Dendritic cell treated with granulocyte-macrophage colony-stimulating factor and Interleukin-4, amounts not matched to agents 40 ng/mL and 50 ng/mL, for 4 days (primary cell): ENCODE data around the gene COL1A1.

ENCODE experiments used
- H3K27ac Mint-ChIP-seq: one replicate; pipeline ENCODE4 v1.8.0; 2022; ENCODE audit warnings: mild to moderate bottlenecking, mixed read lengths
- H3K27me3 Mint-ChIP-seq: one replicate; pipeline ENCODE4 v1.8.0; 2022; ENCODE audit warnings: mild to moderate bottlenecking, mixed read lengths
- H3K36me3 Mint-ChIP-seq: one replicate; pipeline ENCODE4 v1.8.0; 2022; ENCODE audit warnings: low read depth, mixed read lengths
- H3K4me1 Mint-ChIP-seq: one replicate; pipeline ENCODE4 v1.8.0; 2022; ENCODE audit warnings: low read depth, mixed read lengths
- H3K4me3 Mint-ChIP-seq: one replicate; pipeline ENCODE4 v1.8.0; 2022; ENCODE audit warnings: mild to moderate bottlenecking, moderate library complexity, mixed read lengths
- H3K9me3 Mint-ChIP-seq: one replicate; pipeline ENCODE4 v1.8.0; 2022; ENCODE audit warnings: mixed read lengths
- intact Hi-C: fragments of 100-400 bp; cut with micrococcal nuclease; formaldehyde crosslinking; loops from one replicate; pipeline ENCODE4 v1.15.0; 2022

COL1A1 gene

DNA sequence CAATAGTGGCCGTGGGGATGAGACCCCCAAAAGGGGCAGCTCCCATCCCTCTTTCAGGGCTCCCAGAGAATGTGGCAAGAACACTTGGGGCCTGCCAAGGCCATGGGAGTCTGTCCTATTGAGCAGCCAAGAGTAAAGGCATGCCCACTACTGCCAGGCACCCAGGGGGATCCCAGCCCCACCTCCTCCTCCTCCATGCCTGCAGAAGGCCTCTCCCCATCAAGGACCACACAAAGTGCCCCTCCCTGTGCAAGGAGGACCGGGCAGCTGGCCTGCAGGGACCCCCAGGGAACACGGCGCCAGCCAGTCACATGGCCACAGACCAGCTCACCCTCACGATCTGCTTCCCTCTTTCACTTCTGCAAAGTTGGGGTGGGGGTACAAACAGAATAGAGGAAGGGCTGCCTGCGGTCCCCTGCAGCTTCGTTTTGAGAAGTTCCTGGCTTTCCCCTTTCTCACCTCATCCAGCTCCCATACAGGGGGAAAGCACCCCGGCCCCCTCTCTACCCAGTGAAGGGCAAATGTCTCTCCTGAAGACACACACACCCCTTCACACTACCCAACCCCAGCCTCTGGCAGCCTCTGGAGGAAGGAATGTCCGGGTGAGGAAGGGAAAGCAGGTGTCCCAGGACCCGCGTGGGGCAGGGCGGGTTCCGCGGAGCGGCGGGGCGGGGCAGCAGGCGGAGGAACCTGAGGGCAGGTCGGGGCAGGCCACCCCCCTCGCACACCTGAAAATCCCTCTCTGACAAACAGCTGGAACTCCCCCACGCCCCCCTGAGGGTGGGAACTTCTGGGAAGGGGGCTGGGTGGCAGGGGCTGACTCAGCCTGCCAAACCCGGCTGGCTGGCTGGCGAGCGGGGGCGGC is 53.0 kb downstream of the COL1A1 start:
- Mint-ChIP-seq H3K36me3 (peaks cover 71% of the 10 kb centered on the region), H3K27me3 (no peaks in the 10 kb centered on the region), H3K4me1 (peaks cover 56% of the 10 kb centered on the region), H3K9me3 (no peaks in the 10 kb centered on the region), H3K4me3 (peak overlapping the region; percentile 89), H3K27ac (peak overlapping the region; percentile 80)
- intact Hi-C loops = loop anchor here (1.0 to 5.0 kb wide), 2 partner anchors 8 to 199 kb away; partner anchors contain the start of gene XYLT2

- Mint-ChIP-seq H3K27me3 (no peaks in the 10 kb centered on the region), H3K4me3 (peak overlapping the region; percentile 89), H3K27ac (peak overlapping the region; percentile 80), H3K4me1 (peaks cover 59% of the 10 kb centered on the region), H3K36me3 (peaks cover 78% of the 10 kb centered on the region), H3K9me3 (no peaks in the 10 kb centered on the region)
- intact Hi-C loops = loop anchor here (1.0 to 5.0 kb wide), 2 partner anchors 8 to 199 kb away; partner anchors contain the start of gene XYLT2
Measured at GRCh38 chr17:50147841-50148225, 53.6 kb downstream of the COL1A1 start.

- Mint-ChIP-seq H3K27ac (peak overlapping the region; percentile 80), H3K9me3 (no peaks in the 10 kb centered on the region), H3K36me3 (peaks cover 85% of the 10 kb centered on the region), H3K4me3 (peak overlapping the region; percentile 89), H3K27me3 (no peaks in the 10 kb centered on the region), H3K4me1 (peaks cover 59% of the 10 kb centered on the region)
- intact Hi-C loops = loop anchor here (5.0 kb wide), 1 partner anchor 200 kb away; the partner anchor contains the start of gene XYLT2
Measured at GRCh38 chr17:50146927-50147665, 54.3 kb downstream of the COL1A1 start.

DNA sequence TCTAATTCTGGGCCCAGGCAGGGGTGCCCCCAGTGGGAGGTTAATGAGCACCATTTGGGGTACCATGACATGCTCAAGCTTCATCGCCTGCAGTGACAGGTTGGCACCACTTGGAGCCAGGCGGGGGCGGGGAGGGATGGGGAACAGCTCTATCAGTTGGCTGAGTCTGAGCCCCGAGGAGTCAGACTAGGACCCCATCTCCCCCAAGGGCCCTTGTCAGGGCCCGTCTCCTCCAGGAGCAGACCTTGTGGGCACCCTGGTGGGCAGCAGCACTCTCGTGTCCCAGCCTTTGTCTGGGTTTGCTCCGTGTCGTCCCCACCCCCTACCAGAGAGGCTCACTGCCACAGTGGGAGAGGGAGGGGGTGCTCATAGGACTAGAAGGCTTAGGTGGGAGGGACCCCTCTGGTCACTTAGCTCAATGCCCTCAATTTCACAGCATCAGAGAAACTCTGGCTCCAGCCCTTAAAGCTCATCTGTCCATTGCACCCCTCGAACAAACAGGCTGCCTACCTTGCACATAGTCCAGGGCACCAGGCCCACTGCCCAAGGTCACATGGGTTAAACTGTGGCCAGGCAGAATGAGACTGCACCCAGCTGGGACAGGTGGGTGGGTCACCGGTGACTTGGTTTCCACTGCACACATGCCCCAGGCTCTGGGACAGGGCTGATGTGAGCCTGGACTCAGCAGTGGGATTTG is 55.1 kb downstream of the COL1A1 start:
- Mint-ChIP-seq H3K36me3 (peaks cover 92% of the 10 kb centered on the region), H3K9me3 (no peaks in the 10 kb centered on the region), H3K27me3 (no peaks in the 10 kb centered on the region), H3K4me3 (peak overlapping the region; percentile 89), H3K27ac (peak overlapping the region; percentile 80), H3K4me1 (peaks cover 62% of the 10 kb centered on the region)
- intact Hi-C loops = loop anchor here (5.0 kb wide), 1 partner anchor 201 kb away; the partner anchor contains the start of gene XYLT2

GRCh38 chr17:50145532-50146229 is 55.8 kb downstream of the COL1A1 start:
- Mint-ChIP-seq H3K27me3 (no peaks in the 10 kb centered on the region), H3K36me3 (peaks cover 97% of the 10 kb centered on the region), H3K27ac (peak overlapping the region; percentile 24), H3K4me3 (peak overlapping the region; percentile 89), H3K4me1 (peaks cover 69% of the 10 kb centered on the region), H3K9me3 (no peaks in the 10 kb centered on the region)
- intact Hi-C loops = loop anchor here (5.0 kb wide), 1 partner anchor 202 kb away; the partner anchor contains the start of gene XYLT2

- H3K27me3 Mint-ChIP-seq = no peaks in the 10 kb centered on the region
- intact Hi-C loops = loop anchor here (5.0 kb wide), 1 partner anchor 202 kb away; the partner anchor contains the start of gene XYLT2
- H3K4me3 Mint-ChIP-seq = peak overlapping the region; percentile 89
- peaks cover 5% of the 10 kb centered on the region for H3K9me3 Mint-ChIP-seq
- H3K4me1 Mint-ChIP-seq = peaks cover 76% of the 10 kb centered on the region
- peaks cover 100% of the 10 kb centered on the region for H3K36me3 Mint-ChIP-seq
- H3K27ac Mint-ChIP-seq = peak overlapping the region; percentile 55
Measured at GRCh38 chr17:50144845-50145531, 56.4 kb downstream of the COL1A1 start.

GRCh38 chr17:50144355-50144754 is 57.1 kb downstream of the COL1A1 start:
- H3K36me3 Mint-ChIP-seq = peaks cover 100% of the 10 kb centered on the region
- H3K4me1 Mint-ChIP-seq = peaks cover 83% of the 10 kb centered on the region
- peaks cover 7% of the 10 kb centered on the region for H3K9me3 Mint-ChIP-seq
- peak overlapping the region; percentile 55 for H3K27ac Mint-ChIP-seq
- H3K27me3 Mint-ChIP-seq = no peaks in the 10 kb centered on the region
- no peak overlapping the region for H3K4me3 Mint-ChIP-seq
- intact Hi-C loops = no loop called here

- Mint-ChIP-seq H3K9me3 (peaks cover 7% of the 10 kb centered on the region), H3K4me3 (no peak overlapping the region), H3K27me3 (no peaks in the 10 kb centered on the region), H3K27ac (no peak overlapping the region), H3K4me1 (peaks cover 86% of the 10 kb centered on the region), H3K36me3 (peaks cover 100% of the 10 kb centered on the region)
- intact Hi-C loops = no loop called here
Measured at GRCh38 chr17:50143461-50144176, 57.8 kb downstream of the COL1A1 start.

DNA sequence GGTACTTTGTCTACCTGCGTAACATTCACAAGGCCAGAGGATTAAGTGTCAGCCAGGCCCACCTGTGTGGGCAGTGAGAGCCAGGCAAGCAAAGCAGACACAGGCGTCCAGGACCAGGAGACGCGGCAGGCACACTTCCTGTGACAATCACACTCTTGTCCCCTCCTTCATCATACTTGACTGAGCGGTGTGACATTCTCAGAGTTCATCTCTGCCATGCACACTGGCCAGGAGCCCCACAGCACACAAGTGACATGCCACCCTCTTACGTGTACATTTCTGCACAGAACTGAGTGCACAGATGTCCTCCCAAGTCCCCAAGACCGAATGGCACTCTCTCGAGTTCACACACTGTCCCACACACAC is 59.7 kb downstream of the COL1A1 start:
- intact Hi-C loops = no loop called here
- no peak overlapping the region for H3K4me3 Mint-ChIP-seq
- H3K27me3 Mint-ChIP-seq = no peaks in the 10 kb centered on the region
- peak overlapping the region; percentile 8 for H3K27ac Mint-ChIP-seq
- H3K36me3 Mint-ChIP-seq = peaks cover 100% of the 10 kb centered on the region
- peaks cover 7% of the 10 kb centered on the region for H3K9me3 Mint-ChIP-seq
- peaks cover 91% of the 10 kb centered on the region for H3K4me1 Mint-ChIP-seq

GRCh38 chr17:50141026-50141744 is 60.2 kb downstream of the COL1A1 start:
- peak overlapping the region; percentile 48 for H3K27ac Mint-ChIP-seq
- no peaks in the 10 kb centered on the region for H3K27me3 Mint-ChIP-seq
- H3K4me1 Mint-ChIP-seq = peaks cover 91% of the 10 kb centered on the region
- H3K4me3 Mint-ChIP-seq = no peak overlapping the region
- intact Hi-C loops = no loop called here
- H3K9me3 Mint-ChIP-seq = peaks cover 7% of the 10 kb centered on the region
- peaks cover 100% of the 10 kb centered on the region for H3K36me3 Mint-ChIP-seq

DNA sequence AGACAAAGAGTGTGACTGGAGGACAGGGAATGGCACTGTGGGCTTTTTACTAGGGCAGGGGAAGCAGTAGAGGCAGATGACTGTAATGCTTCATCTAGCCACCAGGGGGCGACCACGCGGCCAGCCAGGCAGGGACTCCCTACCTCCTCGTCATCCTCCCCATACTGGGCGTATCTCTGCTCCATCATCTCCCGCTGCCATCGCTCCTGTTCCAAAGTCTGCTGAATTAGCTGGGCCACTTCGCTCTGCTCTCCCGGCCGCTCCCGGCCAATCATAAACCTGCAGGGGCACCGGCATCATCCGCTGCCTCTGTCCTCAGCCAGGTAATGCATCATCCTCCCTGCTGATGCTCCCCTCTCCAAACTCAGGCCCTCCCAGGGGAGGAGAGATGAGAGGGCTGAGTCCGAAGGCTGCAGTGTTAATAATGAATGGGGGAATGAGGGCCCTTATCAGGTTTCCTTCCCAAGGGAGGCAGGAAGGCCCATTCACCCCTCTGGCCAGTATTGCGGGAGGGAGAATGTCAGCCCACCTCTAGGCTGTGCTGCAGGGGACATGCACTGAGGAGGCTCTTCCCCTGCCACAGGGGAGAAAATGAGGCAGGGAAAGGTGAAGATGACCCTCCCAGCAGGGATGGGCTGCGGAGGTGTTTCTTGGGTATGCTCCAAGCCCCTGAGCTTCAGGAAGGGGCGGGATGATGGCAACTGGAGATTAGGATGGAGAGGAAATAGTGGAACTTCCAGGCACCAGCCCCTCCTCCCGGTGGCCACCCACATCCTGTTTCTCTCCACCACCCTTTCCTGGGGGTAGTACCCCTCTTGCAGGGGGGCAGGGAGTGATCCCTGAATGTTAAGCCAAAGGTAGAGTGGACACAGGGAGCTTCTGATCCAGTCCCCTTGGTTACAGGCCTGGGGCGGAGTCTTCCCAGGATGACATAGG is 61.2 kb downstream of the COL1A1 start:
- H3K27me3 Mint-ChIP-seq = no peaks in the 10 kb centered on the region
- peaks cover 81% of the 10 kb centered on the region for H3K4me1 Mint-ChIP-seq
- no peak overlapping the region for H3K4me3 Mint-ChIP-seq
- H3K36me3 Mint-ChIP-seq = peaks cover 100% of the 10 kb centered on the region
- intact Hi-C loops = loop anchor here (1.0 kb wide), 2 partner anchors 8 to 58 kb away; no protein-coding TSS in a partner anchor
- peaks cover 7% of the 10 kb centered on the region for H3K9me3 Mint-ChIP-seq
- peak overlapping the region; percentile 48 for H3K27ac Mint-ChIP-seq
